HG03457 (cell line): ENCODE results near the gene LEFTY1.
"Not testable (repeated sequence)": the region's sequence is repeated elsewhere in the genome, so short reads cannot be mapped to it uniquely, and the experiment has no call there.

Source experiments
- ATAC-seq: cut with Tn5 transposase; IDR thresholded peaks from one replicate; pipeline ENCODE4 v1.9.1; 2021; ENCODE audit warnings: moderate number of reproducible peaks; ENCODE audit not compliant: unreplicated experiment

Gene LEFTY1, protein sequence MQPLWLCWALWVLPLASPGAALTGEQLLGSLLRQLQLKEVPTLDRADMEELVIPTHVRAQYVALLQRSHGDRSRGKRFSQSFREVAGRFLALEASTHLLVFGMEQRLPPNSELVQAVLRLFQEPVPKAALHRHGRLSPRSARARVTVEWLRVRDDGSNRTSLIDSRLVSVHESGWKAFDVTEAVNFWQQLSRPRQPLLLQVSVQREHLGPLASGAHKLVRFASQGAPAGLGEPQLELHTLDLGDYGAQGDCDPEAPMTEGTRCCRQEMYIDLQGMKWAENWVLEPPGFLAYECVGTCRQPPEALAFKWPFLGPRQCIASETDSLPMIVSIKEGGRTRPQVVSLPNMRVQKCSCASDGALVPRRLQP

DNA sequence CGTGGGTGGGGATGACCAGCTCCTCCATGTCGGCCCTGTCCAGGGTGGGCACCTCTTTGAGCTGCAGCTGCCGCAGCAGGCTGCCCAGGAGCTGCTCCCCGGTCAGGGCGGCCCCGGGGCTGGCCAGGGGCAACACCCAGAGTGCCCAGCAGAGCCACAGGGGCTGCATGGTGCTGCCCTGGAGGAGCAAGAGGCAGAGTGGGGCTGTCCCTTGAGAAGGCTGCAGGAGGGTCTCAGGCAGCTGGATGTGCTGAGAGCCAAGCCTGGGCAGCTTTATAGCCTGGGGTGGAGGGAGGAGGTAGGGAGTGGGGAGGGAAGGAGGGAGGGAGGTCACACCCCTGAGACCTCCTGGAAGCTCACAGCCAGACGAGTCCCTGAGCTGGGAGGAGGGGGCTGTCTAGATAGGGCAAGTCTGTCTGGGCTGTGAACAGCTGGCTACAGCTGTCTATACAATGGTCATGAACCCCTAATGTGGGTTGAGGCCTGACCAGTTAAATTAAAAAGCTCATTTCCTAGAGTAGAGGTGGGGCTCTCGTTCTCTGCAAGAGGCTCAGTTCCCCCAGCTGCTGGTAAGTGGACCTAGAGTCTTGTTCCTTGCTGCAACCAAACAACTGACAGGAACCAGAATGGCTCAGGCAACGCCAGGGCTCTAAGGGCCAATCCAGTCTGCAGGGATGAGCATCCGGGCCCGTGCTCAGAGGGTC lies at the start of gene LEFTY1:
LEFTY1 (minus strand) TSS at position 249 of the 704 bp plus-strand sequence; CDS start at position 169, 80 bp downstream.
- ATAC-seq, result no peak

DNA sequence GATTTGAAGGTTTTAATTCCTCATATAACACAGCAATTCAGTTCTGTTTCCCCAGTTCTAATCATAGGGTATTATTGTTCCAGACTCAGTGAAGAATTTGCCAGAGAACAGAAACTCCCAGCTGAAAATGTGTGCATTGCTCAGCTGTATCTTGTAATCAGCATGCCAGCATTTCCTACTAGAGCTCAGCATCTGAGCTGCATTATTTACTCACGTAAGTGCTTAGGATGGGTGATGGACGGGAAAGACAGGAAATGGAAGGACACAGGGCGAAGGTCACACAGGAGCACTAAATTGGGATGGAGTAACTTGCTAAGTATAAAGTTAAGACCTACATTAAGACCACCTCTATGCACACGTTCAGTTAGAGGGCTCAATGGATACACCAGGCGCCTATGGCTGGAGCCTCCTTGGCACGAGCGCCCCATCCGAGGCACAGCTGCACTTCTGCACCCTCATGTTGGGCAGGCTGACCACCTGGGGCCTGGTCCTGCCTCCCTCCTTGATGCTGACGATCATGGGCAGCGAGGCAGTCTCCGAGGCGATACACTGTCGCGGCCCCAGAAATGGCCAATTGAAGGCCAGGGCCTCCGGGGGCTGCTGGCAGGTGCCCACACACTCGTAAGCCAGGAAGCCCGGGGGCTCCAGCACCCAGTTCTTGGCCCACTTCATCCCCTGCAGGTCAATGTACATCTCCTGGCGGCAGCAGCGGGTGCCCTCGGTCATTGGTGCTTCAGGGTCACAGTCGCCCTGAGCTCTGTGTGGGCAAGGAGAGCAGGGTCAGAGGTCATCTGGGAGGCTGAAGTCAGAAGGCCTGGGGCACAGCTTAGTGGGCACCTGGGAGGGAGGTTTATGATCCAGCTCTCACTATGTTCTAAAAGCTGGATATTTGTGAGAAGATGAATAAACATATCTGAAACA lies 48.4 kb upstream of the LEFTY1 start:
- ATAC-seq, result no peak

DNA sequence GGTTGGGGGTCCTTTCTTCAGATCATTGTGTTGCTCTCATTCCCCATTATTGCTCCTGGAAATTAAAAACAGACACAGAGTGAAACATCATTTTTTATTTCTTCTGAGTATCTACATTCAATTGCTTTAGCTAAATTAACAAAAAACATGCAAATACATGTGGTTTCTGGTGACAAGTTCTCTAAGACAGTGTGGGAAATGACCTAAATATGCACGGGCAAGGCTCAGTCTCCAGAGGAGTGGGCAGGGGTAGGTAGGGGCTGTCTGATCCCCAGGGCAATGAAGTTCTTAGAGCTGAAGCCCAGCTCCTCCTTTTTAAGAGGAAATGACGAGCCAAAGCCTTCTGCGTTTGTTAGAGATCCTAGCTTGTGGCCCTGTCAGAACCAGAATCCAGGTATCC lies 47.6 kb upstream of the LEFTY1 start:
- ATAC-seq, result no peak

DNA sequence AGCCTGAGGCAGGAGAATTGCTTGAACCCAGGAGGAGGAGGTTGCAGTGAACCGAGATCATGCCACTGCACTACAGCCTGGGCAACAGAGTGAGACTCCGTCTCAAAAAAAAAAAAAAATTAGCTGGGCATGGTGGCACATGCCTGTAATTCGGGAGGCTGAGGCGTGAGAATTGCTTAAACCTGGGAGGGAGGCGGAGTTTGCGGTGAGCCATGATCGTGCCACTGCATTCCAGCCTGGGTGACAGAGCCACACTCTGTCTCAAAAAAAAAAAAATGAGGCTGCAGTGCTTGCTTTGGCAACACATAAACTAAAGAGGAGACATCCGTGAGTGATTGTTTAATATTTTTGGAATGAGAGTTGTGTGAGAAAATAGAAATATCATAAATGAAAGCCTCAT lies 47.1 kb upstream of the LEFTY1 start:
- ATAC-seq, result not testable (repeated sequence)

DNA sequence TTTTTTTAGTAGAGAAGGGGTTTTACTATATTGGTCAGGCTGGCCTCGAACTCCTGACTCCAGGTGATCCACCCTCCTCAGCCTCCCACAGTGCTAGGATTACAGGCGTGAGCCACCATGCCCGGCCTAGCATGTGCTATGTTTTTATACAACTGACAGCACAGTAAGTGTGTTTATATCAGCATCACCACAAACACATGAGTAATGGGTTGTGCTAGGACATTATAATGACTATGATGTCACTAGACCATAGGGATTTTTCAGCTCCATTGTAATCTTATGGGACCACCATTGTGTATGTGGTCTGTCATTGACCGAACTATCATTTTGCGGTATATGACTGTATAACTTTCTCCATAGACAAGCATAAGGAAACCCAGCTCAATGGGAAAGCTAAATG lies 45.8 kb upstream of the LEFTY1 start:
- ATAC-seq, result no peak

DNA sequence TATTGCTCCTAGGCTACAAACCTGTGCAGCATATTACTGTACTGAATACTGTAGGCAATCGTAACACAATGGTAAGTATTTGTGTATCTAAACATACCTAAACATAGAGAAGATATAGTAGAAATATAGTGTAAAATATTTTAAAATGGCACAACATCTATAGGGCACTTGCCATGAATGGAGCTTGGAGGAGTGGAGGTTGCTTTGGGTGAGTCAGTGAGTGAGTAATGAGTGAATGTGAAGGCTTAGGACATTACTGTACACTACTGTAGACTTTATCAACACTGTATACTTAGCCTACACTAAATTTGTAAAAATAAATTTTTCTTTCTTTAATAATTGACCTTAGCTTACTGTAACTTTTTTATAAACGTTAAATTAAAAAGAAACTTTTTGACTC lies 44.1 kb upstream of the LEFTY1 start:
- ATAC-seq, result no peak

DNA sequence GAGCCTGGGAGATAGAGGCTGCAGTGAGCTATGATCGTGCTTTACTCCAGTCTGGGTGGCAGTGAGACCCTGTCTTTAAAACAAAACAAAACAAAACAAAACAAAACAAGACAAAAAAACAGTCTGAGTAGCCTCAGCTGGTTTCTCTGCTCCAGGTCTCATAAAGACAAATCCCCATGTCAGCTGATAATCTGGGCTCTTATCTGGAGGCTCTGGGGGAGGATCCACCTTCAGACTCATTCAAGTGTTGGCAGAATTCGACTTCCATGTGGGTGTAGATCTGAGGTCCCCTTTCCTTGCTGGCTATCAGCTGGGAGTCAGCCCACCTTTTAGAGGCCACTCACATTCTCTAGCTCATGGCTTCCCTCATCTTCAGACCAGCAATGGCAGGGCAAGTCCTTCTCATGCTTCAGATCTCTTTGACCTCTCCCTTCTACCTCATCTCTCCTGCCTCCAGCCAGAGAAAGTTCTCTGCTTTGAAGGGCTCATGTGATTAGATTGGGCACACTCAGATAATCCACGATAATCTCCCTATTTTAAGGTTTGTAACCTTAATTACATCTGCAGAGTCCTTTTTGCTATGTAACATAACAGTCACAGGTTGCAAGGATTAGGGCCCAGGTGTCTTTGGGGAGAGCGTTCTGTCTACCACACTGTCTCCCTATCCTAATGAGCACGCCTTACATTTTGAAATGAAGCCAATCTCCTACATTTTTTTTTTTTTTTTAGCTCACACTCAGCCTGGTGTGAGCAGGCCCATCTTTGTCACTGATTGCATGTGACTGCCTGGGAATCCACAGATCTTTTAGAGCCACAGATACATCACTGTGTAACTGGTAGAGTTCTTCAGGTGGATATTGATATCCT lies 42.6 kb upstream of the LEFTY1 start:
- ATAC-seq, result no peak

DNA sequence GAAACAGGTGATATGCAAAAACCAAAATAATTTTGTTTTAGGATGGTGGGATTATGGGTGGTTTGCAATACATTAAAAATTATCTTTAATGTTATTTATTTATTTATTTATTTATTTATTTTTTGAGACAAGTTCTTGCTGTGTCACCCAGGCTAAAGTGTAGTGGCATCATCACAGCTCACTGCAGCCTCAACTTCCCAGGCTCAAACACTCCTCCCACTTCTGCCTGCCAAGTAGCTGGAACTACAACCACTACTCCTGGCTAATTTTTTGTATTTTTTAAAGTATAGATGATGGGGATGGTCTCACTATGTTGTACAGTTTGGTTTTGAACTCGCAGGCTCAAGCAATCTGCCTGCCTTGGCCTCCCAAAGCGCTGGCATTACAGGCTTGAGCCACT lies 41.6 kb upstream of the LEFTY1 start:
- ATAC-seq, result no peak

DNA sequence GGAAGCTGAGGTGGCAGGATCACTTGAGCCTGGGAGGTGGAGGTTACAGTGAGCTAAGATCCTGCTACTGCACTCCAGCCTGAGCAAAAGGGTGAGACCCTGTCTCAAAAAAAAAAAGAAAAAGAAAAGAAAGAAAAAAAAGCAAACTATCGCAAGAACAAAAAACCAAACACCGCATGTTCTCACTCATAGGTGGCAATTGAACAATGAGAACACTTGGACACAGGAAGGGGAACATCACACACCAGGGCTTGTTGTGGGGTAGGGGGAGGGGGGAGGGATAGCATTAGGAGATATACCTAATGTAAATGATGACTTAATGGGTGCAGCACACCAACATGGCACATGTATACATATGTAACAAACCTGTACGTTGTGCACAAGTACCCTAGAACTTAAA lies 40.5 kb upstream of the LEFTY1 start:
- not testable (repeated sequence) for ATAC-seq

DNA sequence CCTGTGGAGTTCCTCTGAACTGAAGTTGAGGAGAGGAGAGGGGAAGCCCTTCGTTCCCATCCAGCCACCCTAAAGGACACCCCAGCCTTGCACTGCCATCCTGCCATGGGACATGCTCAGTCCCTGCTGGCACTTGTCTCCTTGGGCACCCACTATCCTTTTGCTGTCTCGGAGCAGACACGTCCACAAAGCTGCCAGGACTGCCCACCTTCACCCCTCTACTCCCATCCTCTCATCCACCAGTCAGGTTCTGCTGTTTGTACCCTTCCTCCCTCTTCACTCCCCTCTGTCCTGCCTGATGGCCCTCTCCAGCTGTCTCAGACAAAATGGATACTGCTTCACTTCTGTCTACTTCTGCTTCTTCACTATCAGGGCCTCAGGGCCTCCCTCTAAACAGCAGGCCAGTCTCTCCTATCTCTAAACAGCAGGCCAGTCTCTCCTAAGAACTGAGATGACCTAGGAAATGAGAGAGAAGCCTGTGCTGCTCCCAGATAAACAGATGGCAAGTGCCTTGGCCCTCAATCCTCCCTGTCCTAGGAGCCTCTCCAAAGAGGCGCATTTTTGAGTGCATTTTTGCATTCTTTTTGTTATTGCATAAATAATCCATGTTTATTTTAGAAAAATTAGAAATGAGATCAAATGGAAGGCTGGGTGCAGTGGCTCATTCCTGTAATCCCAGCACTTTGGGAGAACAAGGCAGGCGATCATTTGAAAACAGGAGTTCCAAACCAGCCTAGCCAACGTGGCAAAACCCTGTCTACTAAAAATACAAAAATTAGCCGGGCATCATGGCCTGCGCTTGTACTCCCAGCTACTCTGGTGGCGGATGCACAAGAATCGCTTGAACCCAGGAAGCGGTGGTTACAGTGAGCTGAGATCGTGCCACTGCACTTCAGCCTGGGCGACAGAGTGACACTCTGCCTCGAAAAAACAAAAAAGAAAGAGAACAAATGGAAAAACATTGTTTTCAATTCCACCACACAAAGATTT lies 39.5 kb upstream of the LEFTY1 start:
- ATAC-seq, result no peak

DNA sequence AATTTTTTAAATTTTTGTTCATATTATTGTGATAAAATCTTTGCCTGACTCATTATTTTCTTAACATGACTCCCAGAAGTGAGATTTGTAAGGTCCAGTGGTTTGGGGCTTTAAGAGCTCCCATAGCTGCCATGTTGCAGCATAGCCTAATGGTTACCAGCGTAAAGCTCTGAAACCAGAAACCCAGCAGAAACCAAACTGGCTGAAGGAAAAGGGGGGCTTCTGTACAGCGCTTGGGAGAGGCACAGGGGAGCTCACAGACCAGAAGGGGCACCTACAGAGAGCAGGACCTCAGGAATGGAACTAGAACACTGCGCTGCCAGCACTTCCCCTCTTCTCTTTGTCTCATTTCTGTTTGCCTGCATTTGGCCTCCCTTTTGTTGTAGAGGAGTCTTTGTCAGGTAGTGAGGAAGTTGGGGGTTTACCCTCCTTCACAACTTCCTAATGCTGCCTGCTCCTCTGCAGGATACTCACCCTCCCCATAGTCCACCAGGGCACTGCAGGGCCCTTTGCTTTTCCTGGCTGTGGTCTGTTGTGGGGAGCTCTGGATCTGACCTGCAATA lies 37.7 kb upstream of the LEFTY1 start:
- no peak for ATAC-seq

DNA sequence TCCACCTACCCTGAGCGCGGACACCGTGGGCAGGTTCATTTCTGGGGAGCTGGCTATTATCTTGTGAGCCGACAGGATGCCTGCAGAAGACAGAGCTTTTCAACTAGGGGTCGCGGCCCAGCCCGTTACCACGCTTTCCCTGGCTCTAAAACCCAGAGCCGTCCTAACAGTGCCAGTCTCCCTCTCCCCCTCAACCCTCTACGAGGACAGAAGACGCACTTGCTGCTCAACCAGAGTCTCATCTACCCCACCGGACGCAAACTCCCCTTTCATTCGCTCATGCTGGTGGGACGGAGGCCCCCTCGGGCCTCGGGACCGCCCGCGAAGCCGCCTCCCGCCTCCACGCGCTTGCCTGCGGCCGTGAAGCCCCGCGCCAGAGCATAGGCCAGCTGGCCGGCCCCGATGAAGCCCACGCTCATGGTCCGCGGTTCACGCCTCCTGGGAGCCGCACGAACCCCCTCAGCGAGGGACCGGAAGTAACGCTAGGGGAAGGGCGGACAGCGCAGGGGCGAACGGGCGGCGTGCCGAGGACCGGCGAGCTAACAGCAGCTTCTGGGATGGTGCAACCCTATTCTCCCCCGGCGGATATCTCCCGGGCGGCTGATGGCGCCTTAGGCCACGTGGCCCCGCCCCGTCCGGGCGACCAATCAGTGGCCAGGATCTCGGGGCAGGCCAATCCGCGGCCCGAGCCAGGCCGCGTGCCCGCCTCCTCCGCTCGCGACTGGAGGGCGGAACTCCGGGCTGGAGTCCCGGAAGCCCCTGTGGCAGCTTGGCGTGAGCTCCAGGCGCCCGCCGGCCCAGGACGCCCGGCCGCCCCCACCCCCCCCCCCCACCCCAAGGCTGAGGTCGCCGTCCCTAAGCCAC lies 35.0 kb upstream of the LEFTY1 start, which contains the start of gene PYCR2:
PYCR2 (minus strand) TSS at position 559 of the 864 bp plus-strand sequence; CDS start at position 419, 140 bp downstream.
- ATAC-seq, result peak; percentile 97

DNA sequence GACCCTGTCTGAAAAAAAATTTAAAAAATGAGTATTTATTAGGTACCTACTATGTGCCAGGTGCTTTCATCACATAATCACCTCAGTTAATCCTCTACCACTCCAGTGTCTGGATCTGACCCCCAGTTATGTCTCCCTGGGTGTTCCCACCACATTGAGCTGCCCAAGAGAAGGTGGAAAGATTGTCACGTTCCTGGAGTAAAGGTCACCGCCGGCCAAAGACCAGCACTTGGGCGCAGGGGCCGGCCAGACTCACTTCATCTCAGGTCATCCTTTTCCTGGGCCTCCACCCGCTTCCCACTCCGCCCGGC lies 34.4 kb upstream of the LEFTY1 start:
- ATAC-seq, result no peak

DNA sequence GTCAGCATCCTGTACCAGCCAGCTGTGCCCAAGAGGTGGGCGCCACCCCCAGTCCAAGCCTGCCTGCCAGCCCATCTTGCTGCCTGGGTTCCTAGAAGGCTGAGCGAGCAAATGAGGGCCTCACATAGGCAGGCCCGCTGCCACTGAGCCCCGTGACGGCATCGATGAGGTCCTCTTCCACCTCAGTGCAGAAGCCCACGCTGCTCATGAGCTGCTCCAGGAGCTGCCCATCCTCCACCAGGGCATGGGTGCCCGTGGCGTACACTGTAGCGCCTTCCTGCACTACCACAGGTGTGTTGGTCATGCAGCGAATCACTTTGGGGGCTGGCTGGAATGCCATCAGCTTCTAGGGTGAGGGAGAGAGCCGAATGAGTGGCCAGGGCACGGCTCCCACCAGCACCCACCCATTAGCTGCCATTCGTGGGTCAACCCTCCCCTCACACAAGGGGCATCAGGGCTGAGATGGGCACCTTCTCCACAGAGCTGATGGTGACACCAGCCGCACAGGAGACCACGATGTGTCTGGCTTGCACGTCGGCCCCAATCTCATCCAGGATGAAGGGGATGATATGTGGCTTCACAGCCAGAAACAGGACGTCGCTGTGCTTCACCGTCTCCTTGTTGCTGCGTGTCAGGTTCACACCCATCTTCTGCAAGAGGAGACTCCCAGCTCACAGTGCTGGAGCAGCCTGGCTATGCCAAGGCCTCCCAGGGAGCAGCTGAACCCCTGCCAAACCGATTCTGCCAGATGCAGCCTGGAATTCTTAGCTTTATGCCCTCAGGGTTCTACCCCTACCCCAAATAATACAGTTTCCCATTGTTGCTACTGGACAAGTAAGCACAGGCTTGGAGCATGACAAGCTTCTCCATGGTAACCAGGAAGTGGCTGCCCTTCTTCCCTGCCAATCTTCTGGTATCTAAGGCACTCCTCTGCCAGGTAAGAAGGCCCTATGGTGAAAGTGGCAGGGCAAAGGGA lies 33.1 kb upstream of the LEFTY1 start:
- ATAC-seq, result no peak

DNA sequence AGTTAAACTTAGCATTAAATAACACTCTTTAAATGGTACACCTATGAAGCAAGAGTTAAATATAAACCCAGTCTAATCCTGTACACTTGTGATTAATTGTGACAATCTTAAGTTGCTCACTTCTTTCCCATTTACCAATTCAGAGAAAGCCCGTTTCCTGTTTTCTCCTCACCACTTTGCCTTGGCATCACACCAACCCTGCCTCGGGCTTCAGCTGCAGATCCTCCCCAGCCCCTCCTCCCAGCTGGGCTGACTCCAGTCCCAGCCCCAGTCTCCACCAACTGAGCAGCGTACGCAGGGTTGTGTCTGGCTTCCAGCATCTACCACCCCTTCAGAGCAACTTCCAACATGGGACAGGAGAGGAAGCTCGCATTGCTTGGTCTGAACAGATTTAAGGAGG lies 31.0 kb upstream of the LEFTY1 start:
- ATAC-seq, result no peak

DNA sequence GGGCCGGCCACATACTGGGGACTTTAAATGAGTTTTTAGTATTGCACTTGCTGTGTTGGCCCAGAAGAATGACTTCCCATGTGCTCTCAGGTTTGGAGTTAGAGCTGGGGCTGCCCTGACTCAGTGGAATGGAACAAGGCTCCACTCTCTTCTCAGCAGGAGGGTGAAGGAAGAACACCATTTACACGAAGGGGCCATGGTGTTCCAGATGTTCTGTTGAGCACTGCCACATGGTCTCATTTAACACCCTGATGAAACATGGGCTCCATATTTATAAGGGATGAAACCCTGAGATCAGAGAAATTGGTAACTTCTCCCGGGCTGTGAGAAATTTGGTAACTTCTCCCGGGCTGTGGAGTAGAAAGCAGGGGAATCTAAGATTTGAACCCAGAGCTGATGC lies 29.3 kb upstream of the LEFTY1 start:
- ATAC-seq, result no peak

DNA sequence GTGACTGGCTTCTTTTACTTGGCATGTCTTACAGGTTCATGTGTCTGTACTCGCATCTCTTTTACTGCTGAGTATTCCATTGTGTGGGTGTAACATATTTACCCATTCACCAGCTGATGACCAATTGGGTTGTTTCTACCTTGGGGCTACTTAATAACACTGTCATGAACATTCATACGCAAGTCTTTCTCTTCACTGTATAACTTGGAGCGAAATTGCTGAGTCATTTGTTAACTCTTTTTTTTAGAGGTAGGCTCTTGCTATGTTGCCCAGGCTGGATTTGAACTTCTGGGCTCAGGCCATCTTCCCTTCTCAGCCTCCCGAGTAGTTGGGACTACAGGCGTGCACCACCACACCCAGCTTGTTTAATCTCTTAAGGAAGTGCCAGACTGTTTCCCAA lies 28.6 kb upstream of the LEFTY1 start:
- no peak for ATAC-seq
